GM23248 (cell line): ENCODE results near the gene MTERF4.

Experiments used
- EZH2 ChIP-seq: fragments of 200-600 bp; sonication (generic); IDR thresholded peaks from 2 replicates; pipeline ENCODE4 v1.6.1; 2018; ENCODE audit warnings: antibody characterized with exemption, mild to moderate bottlenecking; ENCODE audit not compliant: insufficient read depth, poor library complexity, severe bottlenecking
- EZH2phosphoT487 ChIP-seq: fragments of 200-600 bp; sonication (generic); IDR thresholded peaks from 2 replicates; pipeline ENCODE4 v1.6.1; 2018; ENCODE audit warnings: antibody characterized with exemption, moderate library complexity, mild to moderate bottlenecking, low read depth; ENCODE audit not compliant: insufficient read depth

- TF ChIP-seq EZH2phosphoT487 (no peak), EZH2 (no peak)
Measured at GRCh38 chr2:241125626-241126025, 23.5 kb upstream of the MTERF4 start.
